Adipose tissue (tissue), 3 donors: ENCODE results near the gene UPF1. TPM values are rescaled to one million over a fixed set of nuclear protein-coding genes. Genes with fewer than 3 reads are reported as not detected.

ENCODE experiments used
- H3K27ac ChIP-seq: one replicate; pipeline ENCODE4 v1.5.1; 2013; ENCODE audit warnings: low read depth, low read length
- WGBS, 3 donors: extraction: QIAGEN DNeasy Blood & Tissue Kit; methylation state at CpG; one replicate each; pipeline ENCODE4 v1.1.7; 2013; 5-methylcytosine and 5-hydroxymethylcytosine counted together
- polyA plus RNA-seq, 3 donors: library from polyadenylated mRNA; stranded (reverse); fragments of 200-250 nt; gene quantifications; one replicate each; pipeline ENCODE4 v1.2.3, GENCODE V29; 2013
- donor health status: healthy with polysubstance abuse.
- donor health status: Bipolar disorder and iron deficiency.
- donor health status: healthy.

The UPF1 gene
- polyA plus RNA-seq, 3 donors: 28.5 to 45.5 (median 35.2) TPM

GRCh38 chr19:18832306-18833140 lies 764 bp downstream of the UPF1 start:
- H3K27ac ChIP-seq: no peak overlapping the region
- WGBS, 3 donors: 0% methylated on average over 63 to 69 of the region's 69 CpGs

- 2% methylated on average over 9 of the region's 9 CpGs for WGBS, 3 donors
- H3K27ac ChIP-seq: no peak overlapping the region
Measured at GRCh38 chr19:18833141-18833476, 1.4 kb downstream of the UPF1 start.

GRCh38 chr19:18833849-18834643 lies 2.3 kb downstream of the UPF1 start:
- H3K27ac ChIP-seq: no peak overlapping the region
- WGBS, 3 donors: 12 to 28% (median 27%) methylated on average over 18 of the region's 18 CpGs

- H3K27ac ChIP-seq: no peak overlapping the region
- WGBS, 3 donors: 32 to 74% (median 73%) methylated on average over 4 of the region's 4 CpGs
Measured at GRCh38 chr19:18834644-18834984, 2.9 kb downstream of the UPF1 start.

- WGBS, 3 donors: 37 to 76% (median 74%) methylated on average over 15 of the region's 15 CpGs
- H3K27ac ChIP-seq: no peak overlapping the region
Measured at GRCh38 chr19:18839465-18840287, 7.9 kb downstream of the UPF1 start.

GRCh38 chr19:18840288-18841267 lies 8.8 kb downstream of the UPF1 start:
- no peak overlapping the region for H3K27ac ChIP-seq
- 35 to 85% (median 76%) methylated on average over 26 of the region's 26 CpGs for WGBS, 3 donors

- 46 to 84% (median 78%) methylated on average over 15 of the region's 15 CpGs for WGBS, 3 donors
- H3K27ac ChIP-seq: no peak overlapping the region
Measured at GRCh38 chr19:18841400-18841799, 9.6 kb downstream of the UPF1 start.

GRCh38 chr19:18842166-18842565 lies 10.4 kb downstream of the UPF1 start:
- peak overlapping the region; percentile 32 for H3K27ac ChIP-seq
- 36 to 41% (median 37%) methylated on average over 7 of the region's 7 CpGs for WGBS, 3 donors

- no peak overlapping the region for H3K27ac ChIP-seq
- WGBS, 3 donors: 67 to 74% (median 70%) methylated on average over 7 of the region's 7 CpGs
Measured at GRCh38 chr19:18843960-18844359, 12.2 kb downstream of the UPF1 start.

- WGBS, 3 donors: 92 to 96% (median 96%) methylated on average over 8 of the region's 8 CpGs
- H3K27ac ChIP-seq: no peak overlapping the region
Measured at GRCh38 chr19:18844806-18845329, 13.1 kb downstream of the UPF1 start.

GRCh38 chr19:18845961-18846360 lies 14.2 kb downstream of the UPF1 start:
- 78 to 89% (median 88%) methylated on average over 12 of the region's 12 CpGs for WGBS, 3 donors
- no peak overlapping the region for H3K27ac ChIP-seq

GRCh38 chr19:18846862-18847548 lies 15.2 kb downstream of the UPF1 start:
- WGBS, 3 donors: 49 to 60% (median 52%) methylated on average over 19 of the region's 19 CpGs
- H3K27ac ChIP-seq: no peak overlapping the region

- peak overlapping the region; percentile 48 for H3K27ac ChIP-seq
- WGBS, 3 donors: 43 to 73% (median 66%) methylated on average over 24 of the region's 24 CpGs
Measured at GRCh38 chr19:18847549-18848463, 16.0 kb downstream of the UPF1 start.

- WGBS, 3 donors: 32 to 67% (median 42%) methylated on average over 23 of the region's 23 CpGs
- peak overlapping the region; percentile 88 for H3K27ac ChIP-seq
Measured at GRCh38 chr19:18848878-18849661, 17.3 kb downstream of the UPF1 start.

GRCh38 chr19:18849838-18850400 lies 18.2 kb downstream of the UPF1 start:
- 50 to 72% (median 52%) methylated on average over 16 of the region's 16 CpGs for WGBS, 3 donors
- H3K27ac ChIP-seq: no peak overlapping the region
